ENCODE data around the gene MUC16. TPM values are rescaled to one million over a fixed set of nuclear protein-coding genes. Genes with fewer than 3 reads are reported as not detected.

The MUC16 gene
- total RNA-seq, 1 donor = under 0.01 TPM

GRCh38 chr19:9052894-9053293 is 42.7 kb upstream of the MUC16 start:
- no peak for DNase-seq (ENCODE audit: low read depth)
- H3K4me3 ChIP-seq (ENCODE audit: low read depth, low read length) = no peak overlapping the region
- TF ChIP-seq, protein P1, sequence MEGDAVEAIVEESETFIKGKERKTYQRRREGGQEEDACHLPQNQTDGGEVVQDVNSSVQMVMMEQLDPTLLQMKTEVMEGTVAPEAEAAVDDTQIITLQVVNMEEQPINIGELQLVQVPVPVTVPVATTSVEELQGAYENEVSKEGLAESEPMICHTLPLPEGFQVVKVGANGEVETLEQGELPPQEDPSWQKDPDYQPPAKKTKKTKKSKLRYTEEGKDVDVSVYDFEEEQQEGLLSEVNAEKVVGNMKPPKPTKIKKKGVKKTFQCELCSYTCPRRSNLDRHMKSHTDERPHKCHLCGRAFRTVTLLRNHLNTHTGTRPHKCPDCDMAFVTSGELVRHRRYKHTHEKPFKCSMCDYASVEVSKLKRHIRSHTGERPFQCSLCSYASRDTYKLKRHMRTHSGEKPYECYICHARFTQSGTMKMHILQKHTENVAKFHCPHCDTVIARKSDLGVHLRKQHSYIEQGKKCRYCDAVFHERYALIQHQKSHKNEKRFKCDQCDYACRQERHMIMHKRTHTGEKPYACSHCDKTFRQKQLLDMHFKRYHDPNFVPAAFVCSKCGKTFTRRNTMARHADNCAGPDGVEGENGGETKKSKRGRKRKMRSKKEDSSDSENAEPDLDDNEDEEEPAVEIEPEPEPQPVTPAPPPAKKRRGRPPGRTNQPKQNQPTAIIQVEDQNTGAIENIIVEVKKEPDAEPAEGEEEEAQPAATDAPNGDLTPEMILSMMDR (IDR thresholded peaks at IDR 0.05; ENCODE audit: insufficient read depth, low read depth, low read length) = no peak

DNA sequence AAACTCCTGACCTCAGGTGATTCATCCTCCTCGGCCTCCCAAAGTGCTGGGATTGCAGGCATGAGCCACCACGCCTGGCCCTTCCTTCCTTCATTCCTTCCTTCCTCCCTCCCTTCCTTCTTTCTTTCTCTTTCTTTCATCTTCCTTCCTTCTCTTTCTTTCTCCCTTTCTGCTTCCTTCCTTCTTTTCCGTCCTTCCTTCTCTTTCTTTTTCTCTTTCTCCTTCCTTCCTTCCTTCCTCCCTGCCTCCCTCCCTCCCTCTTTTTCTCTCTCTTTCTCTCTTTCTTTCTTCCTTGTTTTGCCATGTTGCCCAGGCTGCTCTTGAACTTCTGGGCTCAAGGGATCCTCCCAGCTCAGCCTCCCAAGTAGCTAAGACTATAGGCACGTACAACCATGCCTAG is 36.5 kb upstream of the MUC16 start:
- no peak for DNase-seq (ENCODE audit: low read depth)
- TF ChIP-seq, protein P1 (IDR thresholded peaks at IDR 0.05; ENCODE audit: insufficient read depth, low read depth, low read length) = no peak
- H3K4me3 ChIP-seq (ENCODE audit: low read depth, low read length) = no peak overlapping the region

GRCh38 chr19:9044449-9044848 is 34.2 kb upstream of the MUC16 start:
- no peak for DNase-seq (ENCODE audit: low read depth)
- no peak overlapping the region for H3K4me3 ChIP-seq (ENCODE audit: low read depth, low read length)
- TF ChIP-seq, protein P1 (IDR thresholded peaks at IDR 0.05; ENCODE audit: insufficient read depth, low read depth, low read length) = no peak

DNA sequence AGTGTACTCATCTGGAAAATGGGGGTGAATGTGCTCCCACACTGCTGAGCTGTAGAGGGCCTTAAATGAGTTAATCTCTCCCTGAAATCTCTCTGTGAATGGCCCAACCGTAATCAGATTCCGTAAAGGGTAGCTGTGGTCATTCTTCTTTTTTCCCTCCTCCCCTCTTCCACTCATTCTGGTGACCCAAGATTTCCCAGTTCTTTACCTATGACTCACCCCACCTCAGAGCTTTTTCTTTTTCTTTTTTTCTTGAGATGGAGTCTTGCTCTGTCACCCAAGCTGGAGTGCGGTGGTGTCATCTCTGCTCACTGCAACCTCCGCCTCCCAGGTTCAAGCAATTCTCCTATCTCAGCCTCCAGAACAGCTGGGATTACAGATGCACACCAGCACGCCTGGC is 33.3 kb upstream of the MUC16 start:
- TF ChIP-seq, protein P1 (IDR thresholded peaks at IDR 0.05; ENCODE audit: insufficient read depth, low read depth, low read length) = no peak

DNA sequence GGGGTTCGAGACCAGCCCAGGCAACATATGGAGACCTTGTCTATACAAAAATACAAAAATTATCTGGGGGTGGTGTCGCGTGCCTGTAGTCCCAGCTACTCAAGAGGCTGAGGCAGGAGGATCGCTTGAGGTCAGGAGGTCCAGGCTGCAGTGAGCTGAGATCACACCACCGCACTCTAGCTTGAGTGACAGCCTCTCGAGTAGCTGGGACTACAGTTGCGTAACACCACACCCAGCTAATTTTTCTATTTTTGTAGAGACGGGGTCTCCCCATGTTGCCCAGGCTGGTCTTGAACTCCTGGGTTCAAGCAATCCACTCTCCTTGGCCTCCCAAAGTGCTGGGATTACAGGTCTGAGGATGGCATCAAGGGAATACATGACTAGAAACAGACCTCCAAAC is 30.8 kb upstream of the MUC16 start:
- DNase-seq (ENCODE audit: low read depth) = no peak
- H3K4me3 ChIP-seq (ENCODE audit: low read depth, low read length) = no peak overlapping the region
- TF ChIP-seq, protein P1 (IDR thresholded peaks at IDR 0.05; ENCODE audit: insufficient read depth, low read depth, low read length) = no peak

More for the DNA sequence above, 33.3 kb upstream of the MUC16 start:
- H3K4me3 ChIP-seq (ENCODE audit: low read depth, low read length) = no peak overlapping the region
- no peak for DNase-seq (ENCODE audit: low read depth)

DNA sequence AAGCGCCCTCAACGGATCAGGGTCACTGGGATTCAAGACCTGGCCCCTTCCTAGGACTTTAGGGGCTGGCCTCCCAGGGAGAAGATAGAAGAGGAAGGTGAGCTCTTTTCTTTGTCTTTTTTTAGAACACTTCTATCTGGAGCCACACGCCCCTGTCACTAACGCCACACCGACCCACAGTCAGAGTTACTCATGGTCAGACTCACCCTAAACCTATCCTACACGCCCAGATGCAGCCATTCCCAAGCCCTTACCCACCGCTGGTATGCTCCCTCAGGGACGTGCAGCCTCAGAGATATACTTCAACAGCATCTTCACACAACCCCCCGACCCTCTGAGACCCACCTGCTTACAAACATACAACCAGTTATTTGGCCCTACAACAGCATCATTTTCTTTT is 29.9 kb upstream of the MUC16 start:
- DNase-seq (ENCODE audit: low read depth) = no peak
- TF ChIP-seq, protein P1 (IDR thresholded peaks at IDR 0.05; ENCODE audit: insufficient read depth, low read depth, low read length) = no peak
- H3K4me3 ChIP-seq (ENCODE audit: low read depth, low read length) = no peak overlapping the region

DNA sequence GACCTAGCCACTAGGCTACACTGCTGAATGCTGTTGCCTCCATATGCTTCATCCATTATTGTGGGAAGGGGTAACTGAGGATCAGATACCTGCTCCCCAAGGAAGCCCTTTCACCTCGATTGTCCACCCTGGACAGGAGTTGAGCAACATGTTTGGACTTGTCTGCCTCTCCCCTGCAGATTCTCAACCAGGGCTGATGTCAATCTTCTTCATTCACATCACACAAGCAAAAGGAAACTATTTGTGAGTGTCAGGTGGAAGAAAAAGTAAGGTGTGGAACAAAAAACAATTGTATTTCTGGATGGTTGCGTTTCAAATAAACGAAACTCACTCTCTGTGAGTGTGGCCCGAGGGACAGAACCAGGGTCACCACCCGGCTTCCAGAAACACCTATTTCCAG is 29.5 kb upstream of the MUC16 start:
- H3K4me3 ChIP-seq (ENCODE audit: low read depth, low read length) = no peak overlapping the region
- no peak for DNase-seq (ENCODE audit: low read depth)
- TF ChIP-seq, protein P1 (IDR thresholded peaks at IDR 0.05; ENCODE audit: insufficient read depth, low read depth, low read length) = no peak
